ENCODE measurements around the gene MDP1.
"Not testable (repeated sequence)": the region's sequence is repeated elsewhere in the genome, so short reads cannot be mapped to it uniquely, and the experiment has no call there.

The MDP1 gene

GRCh38 chr14:24228902-24229301 lies 13.0 kb upstream of the MDP1 start:
- no peak overlapping the region for H3K4me3 Mint-ChIP-seq
- no peaks in the 10 kb centered on the region for H3K9me3 Mint-ChIP-seq
- peaks cover 25% of the 10 kb centered on the region for H3K4me1 Mint-ChIP-seq (ENCODE audit: low read depth)
- no peak overlapping the region for H3K27ac Mint-ChIP-seq
- H3K27me3 Mint-ChIP-seq (ENCODE audit: low read depth), result no peaks in the 10 kb centered on the region
- peaks cover 12% of the 10 kb centered on the region for H3K36me3 Mint-ChIP-seq (ENCODE audit: low read depth)

- Mint-ChIP-seq H3K4me1 (ENCODE audit: low read depth) (peaks cover 17% of the 10 kb centered on the region), H3K27me3 (ENCODE audit: low read depth) (no peaks in the 10 kb centered on the region), H3K36me3 (ENCODE audit: low read depth) (peaks cover 10% of the 10 kb centered on the region), H3K4me3 (no peak overlapping the region), H3K9me3 (no peaks in the 10 kb centered on the region), H3K27ac (no peak overlapping the region)
These were observed 10.6 kb upstream of the MDP1 start for GRCh38 chr14:24226473-24226872.

GRCh38 chr14:24224618-24225071 lies 8.8 kb upstream of the MDP1 start:
- H3K9me3 Mint-ChIP-seq, result no peaks in the 10 kb centered on the region
- H3K27ac Mint-ChIP-seq, result no peak overlapping the region
- H3K4me3 Mint-ChIP-seq, result no peak overlapping the region
- peaks cover 13% of the 10 kb centered on the region for H3K4me1 Mint-ChIP-seq (ENCODE audit: low read depth)
- H3K36me3 Mint-ChIP-seq (ENCODE audit: low read depth), result peaks cover 10% of the 10 kb centered on the region
- H3K27me3 Mint-ChIP-seq (ENCODE audit: low read depth), result no peaks in the 10 kb centered on the region

- not testable (repeated sequence) for H3K4me3 Mint-ChIP-seq; H3K27ac Mint-ChIP-seq; H3K9me3 Mint-ChIP-seq; H3K27me3 Mint-ChIP-seq (ENCODE audit: low read depth)
- Mint-ChIP-seq H3K36me3 (ENCODE audit: low read depth) (peaks cover 11% of the 10 kb centered on the region), H3K4me1 (ENCODE audit: low read depth) (peaks cover 11% of the 10 kb centered on the region)
These were observed 7.1 kb upstream of the MDP1 start for GRCh38 chr14:24222987-24223386.

GRCh38 chr14:24219521-24219920 lies 3.7 kb upstream of the MDP1 start:
- Mint-ChIP-seq H3K4me3 (no peak overlapping the region), H3K36me3 (ENCODE audit: low read depth) (peaks cover 9% of the 10 kb centered on the region), H3K27me3 (ENCODE audit: low read depth) (no peaks in the 10 kb centered on the region), H3K27ac (no peak overlapping the region), H3K4me1 (ENCODE audit: low read depth) (peaks cover 21% of the 10 kb centered on the region), H3K9me3 (no peaks in the 10 kb centered on the region)

GRCh38 chr14:24219080-24219479 lies 3.2 kb upstream of the MDP1 start:
- Mint-ChIP-seq H3K27ac (no peak overlapping the region), H3K36me3 (ENCODE audit: low read depth) (peaks cover 7% of the 10 kb centered on the region), H3K4me1 (ENCODE audit: low read depth) (peaks cover 24% of the 10 kb centered on the region), H3K27me3 (ENCODE audit: low read depth) (no peaks in the 10 kb centered on the region), H3K9me3 (no peaks in the 10 kb centered on the region), H3K4me3 (no peak overlapping the region)

- H3K9me3 Mint-ChIP-seq; H3K4me3 Mint-ChIP-seq; H3K27me3 Mint-ChIP-seq (ENCODE audit: low read depth): not testable (repeated sequence)
- peaks cover 35% of the 10 kb centered on the region for H3K4me1 Mint-ChIP-seq (ENCODE audit: low read depth)
- peaks cover 12% of the 10 kb centered on the region for H3K36me3 Mint-ChIP-seq (ENCODE audit: low read depth)
- H3K27ac Mint-ChIP-seq, result peak overlapping the region; percentile 39
These were observed 1.0 kb upstream of the MDP1 start for GRCh38 chr14:24216876-24217275.

- H3K4me1 Mint-ChIP-seq (ENCODE audit: low read depth), result peaks cover 39% of the 10 kb centered on the region
- no peaks in the 10 kb centered on the region for H3K27me3 Mint-ChIP-seq (ENCODE audit: low read depth)
- peak overlapping the region; percentile 99 for H3K27ac Mint-ChIP-seq
- H3K9me3 Mint-ChIP-seq, result no peaks in the 10 kb centered on the region
- H3K36me3 Mint-ChIP-seq (ENCODE audit: low read depth), result peaks cover 17% of the 10 kb centered on the region
- H3K4me3 Mint-ChIP-seq, result peak overlapping the region; percentile 95
These were observed 456 bp upstream of the MDP1 start for GRCh38 chr14:24216345-24216699.

- H3K4me3 Mint-ChIP-seq, result peak overlapping the region; percentile 96
- peaks cover 42% of the 10 kb centered on the region for H3K4me1 Mint-ChIP-seq (ENCODE audit: low read depth)
- peaks cover 33% of the 10 kb centered on the region for H3K36me3 Mint-ChIP-seq (ENCODE audit: low read depth)
- no peaks in the 10 kb centered on the region for H3K9me3 Mint-ChIP-seq
- peak overlapping the region; percentile 99 for H3K27ac Mint-ChIP-seq
- no peaks in the 10 kb centered on the region for H3K27me3 Mint-ChIP-seq (ENCODE audit: low read depth)
These were observed 1.8 kb downstream of the MDP1 start for GRCh38 chr14:24213866-24214662.

- H3K4me1 Mint-ChIP-seq (ENCODE audit: low read depth), result peaks cover 42% of the 10 kb centered on the region
These were observed 2.7 kb downstream of the MDP1 start, which contains the start of gene CHMP4A for GRCh38 chr14:24212924-24213865. Gene CHMP4A (minus strand): TSS chr14:24213488. CDS start chr14:24213439, 49 bp downstream.

GRCh38 chr14:24211311-24211710 lies 4.6 kb downstream of the MDP1 start:
- Mint-ChIP-seq H3K9me3 (no peaks in the 10 kb centered on the region), H3K27ac (peak overlapping the region; percentile 70), H3K4me3 (peak overlapping the region; percentile 23), H3K4me1 (ENCODE audit: low read depth) (peaks cover 39% of the 10 kb centered on the region), H3K36me3 (ENCODE audit: low read depth) (peaks cover 46% of the 10 kb centered on the region), H3K27me3 (ENCODE audit: low read depth) (no peaks in the 10 kb centered on the region)

More at GRCh38 chr14:24212924-24213865, 2.7 kb downstream of the MDP1 start, which contains the start of gene CHMP4A:
- peaks cover 37% of the 10 kb centered on the region for H3K36me3 Mint-ChIP-seq (ENCODE audit: low read depth)
- peak within 1 kb of the TSS; percentile 96 for H3K4me3 Mint-ChIP-seq
- H3K9me3 Mint-ChIP-seq, result no peaks in the 10 kb centered on the region
- peak within 1 kb of the TSS; percentile 99 for H3K27ac Mint-ChIP-seq
- no peaks in the 10 kb centered on the region for H3K27me3 Mint-ChIP-seq (ENCODE audit: low read depth)

GRCh38 chr14:24207625-24208024 lies 8.2 kb downstream of the MDP1 start:
- no peaks in the 10 kb centered on the region for H3K27me3 Mint-ChIP-seq (ENCODE audit: low read depth)
- H3K4me1 Mint-ChIP-seq (ENCODE audit: low read depth), result peaks cover 17% of the 10 kb centered on the region
- peaks cover 5% of the 10 kb centered on the region for H3K9me3 Mint-ChIP-seq
- H3K27ac Mint-ChIP-seq, result no peak overlapping the region
- no peak overlapping the region for H3K4me3 Mint-ChIP-seq
- peaks cover 63% of the 10 kb centered on the region for H3K36me3 Mint-ChIP-seq (ENCODE audit: low read depth)

- peaks cover 67% of the 10 kb centered on the region for H3K36me3 Mint-ChIP-seq (ENCODE audit: low read depth)
- H3K4me3 Mint-ChIP-seq, result no peak overlapping the region
- peaks cover 17% of the 10 kb centered on the region for H3K4me1 Mint-ChIP-seq (ENCODE audit: low read depth)
These were observed 8.7 kb downstream of the MDP1 start for GRCh38 chr14:24207104-24207551.

GRCh38 chr14:24206260-24207103 lies 9.4 kb downstream of the MDP1 start:
- Mint-ChIP-seq H3K4me3 (no peak overlapping the region), H3K9me3 (peaks cover 13% of the 10 kb centered on the region), H3K27me3 (ENCODE audit: low read depth) (no peaks in the 10 kb centered on the region), H3K4me1 (ENCODE audit: low read depth) (peaks cover 15% of the 10 kb centered on the region), H3K36me3 (ENCODE audit: low read depth) (peaks cover 69% of the 10 kb centered on the region), H3K27ac (peak overlapping the region; percentile 52)

More at GRCh38 chr14:24207104-24207551, 8.7 kb downstream of the MDP1 start:
- H3K27me3 Mint-ChIP-seq (ENCODE audit: low read depth), result no peaks in the 10 kb centered on the region
- peak overlapping the region; percentile 52 for H3K27ac Mint-ChIP-seq
- H3K9me3 Mint-ChIP-seq, result peaks cover 7% of the 10 kb centered on the region

All from T-helper 1 cell treated with Interleukin-12 subunit alpha and Interleukin-12 subunit beta and Interleukin-4 antibody, amounts not matched to agents 30 μg/mL and 1 μg/mL, for 36 hours (primary cell).